Mucosa of descending colon (tissue), 3 donors: ENCODE measurements around the gene LIX1. TPM values are rescaled to one million over a fixed set of nuclear protein-coding genes. Genes with fewer than 3 reads are reported as not detected.

Experiments used
- ATAC-seq: fragments of 200-7000 bp; cut with Tn5 transposase; one replicate; pipeline ENCODE4 v1.9.1; 2020; ENCODE audit warnings: mild to moderate bottlenecking, moderate library complexity
- DNase-seq, 3 donors: peaks; one replicate each; pipeline ENCODE4 v3.0.0-alpha.2; 2020
- H3K36me3 ChIP-seq: fragments of 200-600 bp; one replicate; pipeline ENCODE4 v1.8.0; 2021; ENCODE audit warnings: low read depth, mild to moderate bottlenecking
- H3K4me1 ChIP-seq: fragments of 200-600 bp; one replicate; pipeline ENCODE4 v1.8.0; 2021; ENCODE audit warnings: low read depth, mild to moderate bottlenecking
- H3K4me3 ChIP-seq: fragments of 200-600 bp; one replicate; pipeline ENCODE4 v1.8.0; 2021; ENCODE audit warnings: mild to moderate bottlenecking
- H3K9me3 ChIP-seq: fragments of 200-600 bp; one replicate; pipeline ENCODE4 v1.8.0; 2021; ENCODE audit warnings: mild to moderate bottlenecking
- CTCF ChIP-seq: fragments of 200-600 bp; IDR thresholded peaks from one replicate; pipeline ENCODE4 v1.8.0; 2022; ENCODE audit warnings: antibody characterized with exemption, mild to moderate bottlenecking
- intact Hi-C, 2 donors: fragments of 100-400 bp; cut with DNase I in 1 of 2; cut with micrococcal nuclease in 1 of 2; formaldehyde crosslinking; loops; one replicate each; pipeline versions ENCODE4 v1.11.0 to v1.11.1; 2022; cut with DNase I, micrococcal nuclease
- total RNA-seq, 3 donors: library from RNA; stranded (reverse); fragmentation: NEBNext Ultra II Directional in 2 of 3; extraction: Animal tissue kit (Norgen Biotek cat#: 25700) in 2 of 3; gene quantifications; one replicate each; pipeline versions ENCODE4 v1.2.1 to v1.2.4, GENCODE V29; 2021 to 2023
- donor health status: DM: no; HTN: no; CAD: no; lungs with moderate emphysema.
- donor health status: DM: no; HTN: no; CAD: no.
- donor health status: DM: no; HTN: yes; CAD: no.

The LIX1 gene
- total RNA-seq, 3 donors from 2014 or later = 1.7 TPM; not detected in 2

DNA sequence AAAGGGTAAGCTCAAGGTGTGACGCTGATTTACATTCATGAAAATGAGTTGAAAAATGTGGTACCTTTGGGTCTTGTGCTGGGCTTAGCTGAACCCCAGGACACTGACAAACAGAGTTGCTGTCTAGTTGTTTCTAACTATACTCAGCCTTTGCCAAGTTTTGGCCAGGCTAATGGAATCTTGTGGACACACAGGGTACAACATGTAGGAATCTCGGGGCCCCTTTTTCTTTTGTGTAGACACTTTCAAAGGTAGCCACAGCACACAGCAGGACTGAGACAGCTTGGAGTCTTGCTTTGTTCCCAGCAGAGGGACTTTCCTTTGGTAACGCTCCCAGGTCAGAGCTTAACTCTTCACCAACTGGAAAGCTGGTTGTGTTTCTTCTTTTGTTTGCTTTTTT lies 7.8 kb downstream of the LIX1 start:
- Histone ChIP-seq H3K9me3 (no peaks in the 10 kb centered on the region), H3K4me3 (no peak overlapping the region), H3K4me1 (no peaks in the 10 kb centered on the region), H3K36me3 (no peaks in the 10 kb centered on the region)
- intact Hi-C loops = no loop called here
- TF ChIP-seq CTCF = no peak
- ATAC-seq (no peak), DNase-seq (no peak)

DNA sequence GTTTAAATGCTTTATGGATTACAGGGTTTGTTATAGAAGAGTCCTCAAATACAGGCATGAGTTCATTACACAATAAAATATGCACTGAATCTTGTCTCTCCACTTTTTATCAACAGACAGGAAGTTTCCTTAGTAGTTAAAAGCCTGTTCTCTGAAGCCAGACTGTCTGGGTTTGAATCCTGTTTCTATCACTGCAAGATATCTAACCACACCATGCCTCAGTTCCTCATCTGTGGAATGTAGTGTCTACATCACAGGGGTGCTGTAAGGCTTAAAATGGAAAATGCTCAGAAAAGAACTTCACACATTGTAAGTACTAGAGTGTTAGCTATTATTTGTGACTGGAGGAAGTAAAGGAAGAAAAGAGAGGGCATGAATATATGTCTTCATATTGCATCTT lies 9.3 kb downstream of the LIX1 start:
- H3K4me3 ChIP-seq = no peak overlapping the region
- intact Hi-C loops = no loop called here
- H3K36me3 ChIP-seq = no peaks in the 10 kb centered on the region
- no peak for TF ChIP-seq CTCF
- no peak for DNase-seq
- H3K4me1 ChIP-seq = no peaks in the 10 kb centered on the region
- H3K9me3 ChIP-seq = no peaks in the 10 kb centered on the region
- ATAC-seq = no peak

GRCh38 chr5:97131921-97132320 lies 10.5 kb downstream of the LIX1 start:
- Histone ChIP-seq H3K36me3 (no peaks in the 10 kb centered on the region), H3K4me1 (no peaks in the 10 kb centered on the region), H3K4me3 (no peak overlapping the region), H3K9me3 (no peaks in the 10 kb centered on the region)
- intact Hi-C loops = no loop called here
- DNase-seq (no peak), ATAC-seq (no peak)
- TF ChIP-seq CTCF = no peak

DNA sequence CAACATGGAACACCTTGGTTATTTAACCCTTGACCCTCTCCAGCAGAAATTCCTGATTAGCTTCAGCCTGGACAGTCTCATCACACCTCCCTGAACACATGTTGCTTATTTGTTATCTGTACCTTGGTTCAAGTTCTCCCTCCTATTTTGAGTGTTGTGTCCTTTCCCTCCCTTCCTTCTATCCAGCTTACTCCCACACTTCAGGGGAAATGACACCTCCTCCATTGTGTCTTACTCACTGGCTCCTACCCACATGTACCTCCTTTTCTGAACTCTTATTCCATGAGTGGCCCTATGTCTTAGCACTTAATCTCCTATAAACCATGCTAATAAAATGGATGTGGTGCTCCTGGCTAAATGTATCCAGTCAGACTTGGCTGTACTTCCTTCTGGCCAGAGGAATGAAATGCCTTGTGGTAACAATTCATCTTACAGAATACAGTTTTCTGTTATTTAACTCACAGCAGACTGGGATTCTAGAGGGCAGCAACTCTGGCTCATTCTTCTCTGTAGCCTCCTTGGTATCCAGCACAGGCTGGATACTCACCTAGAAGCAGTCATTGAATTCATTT lies 11.2 kb downstream of the LIX1 start:
- no peak for DNase-seq
- Histone ChIP-seq H3K36me3 (no peaks in the 10 kb centered on the region), H3K4me1 (no peaks in the 10 kb centered on the region), H3K4me3 (no peak overlapping the region), H3K9me3 (no peaks in the 10 kb centered on the region)
- intact Hi-C loops = no loop called here
- TF ChIP-seq CTCF = no peak
- no peak for ATAC-seq

- Histone ChIP-seq H3K4me1 (no peaks in the 10 kb centered on the region), H3K36me3 (no peaks in the 10 kb centered on the region), H3K9me3 (no peaks in the 10 kb centered on the region), H3K4me3 (no peak overlapping the region)
- ATAC-seq = no peak
- intact Hi-C loops = no loop called here
- TF ChIP-seq CTCF = no peak
- no peak for DNase-seq
These were observed 14.7 kb downstream of the LIX1 start for GRCh38 chr5:97127727-97128126.

GRCh38 chr5:97125125-97125683 lies 17.2 kb downstream of the LIX1 start:
- Histone ChIP-seq H3K4me3 (no peak overlapping the region), H3K9me3 (no peaks in the 10 kb centered on the region), H3K4me1 (no peaks in the 10 kb centered on the region), H3K36me3 (no peaks in the 10 kb centered on the region)
- DNase-seq (no peak), ATAC-seq (no peak)
- no peak for TF ChIP-seq CTCF
- intact Hi-C loops = no loop called here
